Liver (tissue), 9 donors: ENCODE results near the gene EDRF1. TPM values are rescaled to one million over a fixed set of nuclear protein-coding genes. Genes with fewer than 3 reads are reported as not detected.

Experiments used
- DNase-seq: peaks from one replicate; pipeline ENCODE4 v3.0.0-alpha.2; 2017; ENCODE audit warnings: low spot score
- H3K27ac ChIP-seq, 2 donors: one replicate each; pipeline ENCODE4 v1.7.0; 2013; ENCODE audit warnings: inconsistent platforms in 2 of 2, low read length in 2 of 2, control low read depth in 1 of 2, low read depth in 1 of 2, mild to moderate bottlenecking in 1 of 2
- H3K27me3 ChIP-seq, 4 donors: one replicate each; pipeline versions ENCODE4 v1.6.1 to v1.7.0; 2013; ENCODE audit warnings: low read length in 3 of 4, inconsistent platforms in 1 of 4, mild to moderate bottlenecking in 1 of 4, moderate library complexity in 1 of 4; ENCODE audit not compliant: control insufficient read depth in 4 of 4, insufficient read depth in 4 of 4
- H3K36me3 ChIP-seq, 4 donors: one replicate each; pipeline versions ENCODE4 v1.6.1 to v1.7.0; 2013; ENCODE audit warnings: low read length in 3 of 4, mild to moderate bottlenecking in 3 of 4, low read depth in 1 of 4, moderate library complexity in 1 of 4; ENCODE audit not compliant: control insufficient read depth in 4 of 4, insufficient read depth in 3 of 4
- H3K4me1 ChIP-seq, 4 donors: one replicate each; pipeline versions ENCODE4 v1.6.1 to v1.7.0; 2013; ENCODE audit warnings: low read length in 3 of 4, mild to moderate bottlenecking in 3 of 4, moderate library complexity in 1 of 4; ENCODE audit not compliant: control insufficient read depth in 4 of 4, insufficient read depth in 4 of 4
- H3K4me3 ChIP-seq, 3 donors: one replicate each; pipeline versions ENCODE4 v1.6.1 to v1.7.0; 2013; ENCODE audit warnings: low read length in 3 of 3, control low read depth in 1 of 3, low read depth in 1 of 3, mild to moderate bottlenecking in 1 of 3
- H3K9ac ChIP-seq, 2 donors: one replicate each; pipeline ENCODE4 v1.7.0; 2013; ENCODE audit warnings: low read length in 2 of 2, mild to moderate bottlenecking in 2 of 2, moderate library complexity in 2 of 2, control low read depth in 1 of 2, low read depth in 1 of 2
- H3K9me3 ChIP-seq, 4 donors: one replicate each; pipeline versions ENCODE4 v1.6.1 to v1.7.0; 2013; ENCODE audit warnings: low read length in 3 of 4; ENCODE audit not compliant: control insufficient read depth in 4 of 4
- EGR1 ChIP-seq, 2 donors: IDR thresholded peaks; 2 replicates each; pipeline ENCODE4 v1.6.1; 2016 to 2018; ENCODE audit warnings: antibody characterized with exemption in 2 of 2, low read depth in 2 of 2
- FOXA1 ChIP-seq: IDR thresholded peaks from 2 replicates; pipeline ENCODE4 v1.6.1; 2016; ENCODE audit warnings: antibody characterized with exemption
- FOXA2 ChIP-seq: IDR thresholded peaks from 2 replicates; pipeline ENCODE4 v1.6.1; 2016; ENCODE audit warnings: antibody characterized with exemption
- GABPA ChIP-seq, 2 donors: IDR thresholded peaks in 1 of 2; conservative IDR thresholded peaks in 1 of 2; 2 replicates each; pipeline ENCODE4 v1.6.1; 2016; ENCODE audit warnings: antibody characterized with exemption in 2 of 2, mild to moderate bottlenecking in 1 of 2, moderate library complexity in 1 of 2
- HNF4A ChIP-seq, 2 donors: conservative IDR thresholded peaks; 2 replicates each; pipeline ENCODE4 v1.6.1; 2016; ENCODE audit warnings: antibody characterized with exemption in 2 of 2, mild to moderate bottlenecking in 2 of 2
- HNF4G ChIP-seq: IDR thresholded peaks from 2 replicates; pipeline ENCODE4 v1.6.1; 2016; ENCODE audit warnings: antibody characterized with exemption
- JUND ChIP-seq, 2 donors: IDR thresholded peaks; 2 replicates each; pipeline ENCODE4 v1.6.1; 2016; ENCODE audit warnings: antibody characterized with exemption in 2 of 2
- NR2F2 ChIP-seq: IDR thresholded peaks from 2 replicates; pipeline ENCODE4 v1.6.1; 2016; ENCODE audit warnings: antibody characterized with exemption
- RAD21 ChIP-seq, 2 donors: IDR thresholded peaks; 2 replicates each; pipeline ENCODE4 v1.6.1; 2016; ENCODE audit warnings: antibody characterized with exemption in 2 of 2, mild to moderate bottlenecking in 2 of 2
- RXRA ChIP-seq, 2 donors: IDR thresholded peaks; 2 replicates each; pipeline ENCODE4 v1.6.1; 2017 to 2018; ENCODE audit warnings: antibody characterized with exemption in 2 of 2, mild to moderate bottlenecking in 1 of 2
- SP1 ChIP-seq: IDR thresholded peaks from 2 replicates; pipeline ENCODE4 v1.6.1; 2018; ENCODE audit warnings: antibody characterized with exemption, mild to moderate bottlenecking
- TAF1 ChIP-seq: conservative IDR thresholded peaks from 2 replicates; pipeline ENCODE4 v1.6.1; 2016; ENCODE audit warnings: antibody characterized with exemption, mild to moderate bottlenecking
- YY1 ChIP-seq: IDR thresholded peaks from 2 replicates; pipeline ENCODE4 v1.6.1; 2016; ENCODE audit warnings: antibody characterized with exemption, mild to moderate bottlenecking
- WGBS: extraction: QIAGEN DNeasy Blood & Tissue Kit; methylation state at CpG from one replicate; pipeline ENCODE4 v1.1.7; 2013; 5-methylcytosine and 5-hydroxymethylcytosine counted together
- polyA plus RNA-seq, 2 donors: library from polyadenylated mRNA; stranded (reverse) in 1 of 2; unstranded in 1 of 2; fragments of 200-250 nt in 1 of 2; fragments of >200 nt in 1 of 2; fragmentation: Nextera tagmentation in 1 of 2; extraction: Ambion mirVana in 1 of 2; gene quantifications; one replicate each; pipeline versions ENCODE4 v1.2.1 to v1.2.3, GENCODE V29; 2013 to 2015
- total RNA-seq, 2 donors: library from RNA; depleted of rRNA; stranded (reverse); fragments of >200 nt; gene quantifications; one replicate each; pipeline ENCODE4 v1.2.3, GENCODE V29; 2014
- TF ChIP-seq, protein P1 (sequence below): IDR thresholded peaks from 2 replicates; pipeline ENCODE4 v1.6.1; 2016; ENCODE audit warnings: antibody characterized with exemption, mild to moderate bottlenecking
- TF ChIP-seq, protein P2 (sequence below): IDR thresholded peaks from 2 replicates; pipeline ENCODE4 v1.6.1; 2016; ENCODE audit warnings: antibody characterized with exemption
- TF ChIP-seq, protein P3 (sequence below): IDR thresholded peaks from 2 replicates; pipeline ENCODE4 v1.6.1; 2016; ENCODE audit warnings: antibody characterized with exemption
- TF ChIP-seq, protein P4 (sequence below): IDR thresholded peaks from 2 replicates; pipeline ENCODE4 v1.6.1; 2016; ENCODE audit warnings: antibody characterized with exemption
- TF ChIP-seq, protein P5 (sequence below): fragments of 150-350 bp; IDR thresholded peaks from 2 replicates; pipeline ENCODE4 v1.5.1; 2017; ENCODE audit warnings: improper control_type of control experiment, low read depth, low read length; ENCODE audit not compliant: missing input control
- donor health status: healthy.
- donor health status: healthy.
- donor health status: healthy.
- donor health status: healthy.
- donor health status: healthy.

The EDRF1 gene
- total and polyA plus RNA-seq, 4 donors, result 3.9 to 17.0 (median 9.2) TPM

DNA sequence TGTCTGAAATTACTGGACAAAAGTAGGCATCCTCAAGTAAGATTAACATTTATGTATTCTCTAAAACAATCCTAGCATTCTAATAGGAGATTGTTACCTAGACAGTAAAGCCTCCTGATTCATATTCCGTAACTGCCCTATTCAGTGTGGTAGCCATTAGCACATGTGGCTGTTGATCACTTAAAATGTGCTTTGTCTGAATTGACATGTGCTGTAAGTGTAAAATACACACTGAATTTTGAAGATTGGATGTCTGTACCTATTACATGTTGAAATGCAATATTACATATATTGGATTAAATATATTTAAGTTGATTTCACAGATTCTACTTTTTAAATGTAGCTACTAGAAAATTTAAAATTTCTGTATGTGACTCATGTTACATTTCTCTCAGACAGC lies 14.6 kb downstream of the EDRF1 start:
- 98% methylated on average over 1 of the region's 1 CpG for WGBS
- Histone ChIP-seq H3K4me1 (no peaks in the 10 kb centered on the region), H3K9ac (no peak overlapping the region), H3K9me3 (no peaks in the 10 kb centered on the region), H3K36me3 (peaks cover 8 to 95% (median 94%) of the 10 kb centered on the region in 4 donors), H3K4me3 (no peak overlapping the region), H3K27ac (no peak overlapping the region), H3K27me3 (no peaks in the 10 kb centered on the region)
- DNase-seq, result no peak
- no peak for TF ChIP-seq NR2F2
- TF ChIP-seq, protein P1, sequence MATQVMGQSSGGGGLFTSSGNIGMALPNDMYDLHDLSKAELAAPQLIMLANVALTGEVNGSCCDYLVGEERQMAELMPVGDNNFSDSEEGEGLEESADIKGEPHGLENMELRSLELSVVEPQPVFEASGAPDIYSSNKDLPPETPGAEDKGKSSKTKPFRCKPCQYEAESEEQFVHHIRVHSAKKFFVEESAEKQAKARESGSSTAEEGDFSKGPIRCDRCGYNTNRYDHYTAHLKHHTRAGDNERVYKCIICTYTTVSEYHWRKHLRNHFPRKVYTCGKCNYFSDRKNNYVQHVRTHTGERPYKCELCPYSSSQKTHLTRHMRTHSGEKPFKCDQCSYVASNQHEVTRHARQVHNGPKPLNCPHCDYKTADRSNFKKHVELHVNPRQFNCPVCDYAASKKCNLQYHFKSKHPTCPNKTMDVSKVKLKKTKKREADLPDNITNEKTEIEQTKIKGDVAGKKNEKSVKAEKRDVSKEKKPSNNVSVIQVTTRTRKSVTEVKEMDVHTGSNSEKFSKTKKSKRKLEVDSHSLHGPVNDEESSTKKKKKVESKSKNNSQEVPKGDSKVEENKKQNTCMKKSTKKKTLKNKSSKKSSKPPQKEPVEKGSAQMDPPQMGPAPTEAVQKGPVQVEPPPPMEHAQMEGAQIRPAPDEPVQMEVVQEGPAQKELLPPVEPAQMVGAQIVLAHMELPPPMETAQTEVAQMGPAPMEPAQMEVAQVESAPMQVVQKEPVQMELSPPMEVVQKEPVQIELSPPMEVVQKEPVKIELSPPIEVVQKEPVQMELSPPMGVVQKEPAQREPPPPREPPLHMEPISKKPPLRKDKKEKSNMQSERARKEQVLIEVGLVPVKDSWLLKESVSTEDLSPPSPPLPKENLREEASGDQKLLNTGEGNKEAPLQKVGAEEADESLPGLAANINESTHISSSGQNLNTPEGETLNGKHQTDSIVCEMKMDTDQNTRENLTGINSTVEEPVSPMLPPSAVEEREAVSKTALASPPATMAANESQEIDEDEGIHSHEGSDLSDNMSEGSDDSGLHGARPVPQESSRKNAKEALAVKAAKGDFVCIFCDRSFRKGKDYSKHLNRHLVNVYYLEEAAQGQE, result no peak
- TF ChIP-seq TAF1, result no peak
- TF ChIP-seq HNF4G, result no peak
- no peak for TF ChIP-seq EGR1 (IDR thresholded peaks at IDR 0.05; ENCODE audit: low read depth in 2 of 2)
- no peak for TF ChIP-seq RAD21 (IDR thresholded peaks at IDR 0.05)
- TF ChIP-seq, protein P2, sequence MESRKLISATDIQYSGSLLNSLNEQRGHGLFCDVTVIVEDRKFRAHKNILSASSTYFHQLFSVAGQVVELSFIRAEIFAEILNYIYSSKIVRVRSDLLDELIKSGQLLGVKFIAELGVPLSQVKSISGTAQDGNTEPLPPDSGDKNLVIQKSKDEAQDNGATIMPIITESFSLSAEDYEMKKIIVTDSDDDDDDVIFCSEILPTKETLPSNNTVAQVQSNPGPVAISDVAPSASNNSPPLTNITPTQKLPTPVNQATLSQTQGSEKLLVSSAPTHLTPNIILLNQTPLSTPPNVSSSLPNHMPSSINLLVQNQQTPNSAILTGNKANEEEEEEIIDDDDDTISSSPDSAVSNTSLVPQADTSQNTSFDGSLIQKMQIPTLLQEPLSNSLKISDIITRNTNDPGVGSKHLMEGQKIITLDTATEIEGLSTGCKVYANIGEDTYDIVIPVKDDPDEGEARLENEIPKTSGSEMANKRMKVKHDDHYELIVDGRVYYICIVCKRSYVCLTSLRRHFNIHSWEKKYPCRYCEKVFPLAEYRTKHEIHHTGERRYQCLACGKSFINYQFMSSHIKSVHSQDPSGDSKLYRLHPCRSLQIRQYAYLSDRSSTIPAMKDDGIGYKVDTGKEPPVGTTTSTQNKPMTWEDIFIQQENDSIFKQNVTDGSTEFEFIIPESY, result no peak
- TF ChIP-seq JUND (IDR thresholded peaks at IDR 0.05), result no peak
- TF ChIP-seq FOXA2, result no peak
- TF ChIP-seq, protein P3, sequence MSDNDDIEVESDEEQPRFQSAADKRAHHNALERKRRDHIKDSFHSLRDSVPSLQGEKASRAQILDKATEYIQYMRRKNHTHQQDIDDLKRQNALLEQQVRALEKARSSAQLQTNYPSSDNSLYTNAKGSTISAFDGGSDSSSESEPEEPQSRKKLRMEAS, result no peak
- TF ChIP-seq YY1, result no peak
- TF ChIP-seq, protein P4, sequence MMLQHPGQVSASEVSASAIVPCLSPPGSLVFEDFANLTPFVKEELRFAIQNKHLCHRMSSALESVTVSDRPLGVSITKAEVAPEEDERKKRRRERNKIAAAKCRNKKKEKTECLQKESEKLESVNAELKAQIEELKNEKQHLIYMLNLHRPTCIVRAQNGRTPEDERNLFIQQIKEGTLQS, result no peak
- no peak for TF ChIP-seq GABPA (IDR thresholded peaks at IDR 0.05 in 1 of 2, conservative IDR thresholded peaks at IDR 0.05 in 1 of 2)
- no peak for TF ChIP-seq HNF4A (conservative IDR thresholded peaks at IDR 0.05)
- no peak for TF ChIP-seq RXRA (IDR thresholded peaks at IDR 0.05)
- TF ChIP-seq FOXA1, result no peak
- no peak for TF ChIP-seq SP1
- TF ChIP-seq, protein P5, sequence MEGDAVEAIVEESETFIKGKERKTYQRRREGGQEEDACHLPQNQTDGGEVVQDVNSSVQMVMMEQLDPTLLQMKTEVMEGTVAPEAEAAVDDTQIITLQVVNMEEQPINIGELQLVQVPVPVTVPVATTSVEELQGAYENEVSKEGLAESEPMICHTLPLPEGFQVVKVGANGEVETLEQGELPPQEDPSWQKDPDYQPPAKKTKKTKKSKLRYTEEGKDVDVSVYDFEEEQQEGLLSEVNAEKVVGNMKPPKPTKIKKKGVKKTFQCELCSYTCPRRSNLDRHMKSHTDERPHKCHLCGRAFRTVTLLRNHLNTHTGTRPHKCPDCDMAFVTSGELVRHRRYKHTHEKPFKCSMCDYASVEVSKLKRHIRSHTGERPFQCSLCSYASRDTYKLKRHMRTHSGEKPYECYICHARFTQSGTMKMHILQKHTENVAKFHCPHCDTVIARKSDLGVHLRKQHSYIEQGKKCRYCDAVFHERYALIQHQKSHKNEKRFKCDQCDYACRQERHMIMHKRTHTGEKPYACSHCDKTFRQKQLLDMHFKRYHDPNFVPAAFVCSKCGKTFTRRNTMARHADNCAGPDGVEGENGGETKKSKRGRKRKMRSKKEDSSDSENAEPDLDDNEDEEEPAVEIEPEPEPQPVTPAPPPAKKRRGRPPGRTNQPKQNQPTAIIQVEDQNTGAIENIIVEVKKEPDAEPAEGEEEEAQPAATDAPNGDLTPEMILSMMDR, result no peak
